ENCODE results near the gene GGN. TPM values are rescaled to one million over a fixed set of nuclear protein-coding genes. Genes with fewer than 3 reads are reported as not detected.
A peak's percentile ranks its signal among the peaks of the same experiment; 100 is the strongest.
"Not testable (repeated sequence)": the region's sequence is repeated elsewhere in the genome, so short reads cannot be mapped to it uniquely, and the experiment has no call there.

The GGN gene
- total RNA-seq, 1 donor from 2014 or later = 0.71 TPM

GRCh38 chr19:38422438-38422837 is 34.6 kb upstream of the GGN start:
- H3K36me3 Mint-ChIP-seq (ENCODE audit: low read depth) = peaks cover 5% of the 10 kb centered on the region
- peaks cover 25% of the 10 kb centered on the region for H3K4me1 Mint-ChIP-seq (ENCODE audit: low read depth)
- intact Hi-C loops (cut with micrococcal nuclease) = no loop called here
- no peak overlapping the region for H3K4me3 Mint-ChIP-seq (ENCODE audit: low read depth)
- H3K27ac Mint-ChIP-seq = no peak overlapping the region
- H3K9me3 Mint-ChIP-seq = no peaks in the 10 kb centered on the region
- DNase-seq (ENCODE audit: low spot score) = no peak
- no peaks in the 10 kb centered on the region for H3K27me3 Mint-ChIP-seq (ENCODE audit: low read depth)

GRCh38 chr19:38421856-38422255 is 34.0 kb upstream of the GGN start:
- intact Hi-C loops (cut with micrococcal nuclease) = no loop called here
- no peaks in the 10 kb centered on the region for H3K27me3 Mint-ChIP-seq (ENCODE audit: low read depth)
- H3K9me3 Mint-ChIP-seq = no peaks in the 10 kb centered on the region
- peaks cover 9% of the 10 kb centered on the region for H3K36me3 Mint-ChIP-seq (ENCODE audit: low read depth)
- H3K4me3 Mint-ChIP-seq (ENCODE audit: low read depth) = no peak overlapping the region
- no peak overlapping the region for H3K27ac Mint-ChIP-seq
- DNase-seq (ENCODE audit: low spot score) = no peak
- peaks cover 27% of the 10 kb centered on the region for H3K4me1 Mint-ChIP-seq (ENCODE audit: low read depth)

GRCh38 chr19:38420935-38421334 is 33.1 kb upstream of the GGN start:
- no peaks in the 10 kb centered on the region for H3K27me3 Mint-ChIP-seq (ENCODE audit: low read depth)
- intact Hi-C loops (cut with micrococcal nuclease) = no loop called here
- H3K4me3 Mint-ChIP-seq (ENCODE audit: low read depth) = no peak overlapping the region
- no peaks in the 10 kb centered on the region for H3K9me3 Mint-ChIP-seq
- no peak overlapping the region for H3K27ac Mint-ChIP-seq
- H3K36me3 Mint-ChIP-seq (ENCODE audit: low read depth) = peaks cover 9% of the 10 kb centered on the region
- H3K4me1 Mint-ChIP-seq (ENCODE audit: low read depth) = peaks cover 24% of the 10 kb centered on the region
- no peak for DNase-seq (ENCODE audit: low spot score)

- Mint-ChIP-seq H3K36me3 (ENCODE audit: low read depth) (peaks cover 9% of the 10 kb centered on the region), H3K9me3 (no peaks in the 10 kb centered on the region), H3K4me1 (ENCODE audit: low read depth) (peaks cover 22% of the 10 kb centered on the region), H3K4me3 (ENCODE audit: low read depth) (peak overlapping the region; percentile 73), H3K27me3 (ENCODE audit: low read depth) (no peaks in the 10 kb centered on the region), H3K27ac (peak overlapping the region; percentile 60)
- peak; percentile 67 for DNase-seq (ENCODE audit: low spot score)
- intact Hi-C loops (cut with micrococcal nuclease) = no loop called here
These were observed 30.0 kb upstream of the GGN start for GRCh38 chr19:38417544-38418506.

GRCh38 chr19:38417146-38417543 is 29.3 kb upstream of the GGN start:
- intact Hi-C loops (cut with micrococcal nuclease) = no loop called here
- Mint-ChIP-seq H3K9me3 (no peaks in the 10 kb centered on the region), H3K27ac (peak overlapping the region; percentile 60), H3K4me1 (ENCODE audit: low read depth) (peaks cover 22% of the 10 kb centered on the region), H3K4me3 (ENCODE audit: low read depth) (peak overlapping the region; percentile 73), H3K27me3 (ENCODE audit: low read depth) (no peaks in the 10 kb centered on the region), H3K36me3 (ENCODE audit: low read depth) (peaks cover 13% of the 10 kb centered on the region)
- no peak for DNase-seq (ENCODE audit: low spot score)

- no peak overlapping the region for H3K4me3 Mint-ChIP-seq (ENCODE audit: low read depth)
- H3K27ac Mint-ChIP-seq = no peak overlapping the region
- peaks cover 29% of the 10 kb centered on the region for H3K36me3 Mint-ChIP-seq (ENCODE audit: low read depth)
- H3K9me3 Mint-ChIP-seq = no peaks in the 10 kb centered on the region
- H3K27me3 Mint-ChIP-seq (ENCODE audit: low read depth) = no peaks in the 10 kb centered on the region
- intact Hi-C loops (cut with micrococcal nuclease) = no loop called here
- peaks cover 16% of the 10 kb centered on the region for H3K4me1 Mint-ChIP-seq (ENCODE audit: low read depth)
- DNase-seq (ENCODE audit: low spot score) = no peak
These were observed 25.6 kb upstream of the GGN start for GRCh38 chr19:38413416-38413815.

- Mint-ChIP-seq H3K4me3 (ENCODE audit: low read depth) (no peak overlapping the region), H3K27me3 (ENCODE audit: low read depth) (no peaks in the 10 kb centered on the region), H3K36me3 (ENCODE audit: low read depth) (peaks cover 31% of the 10 kb centered on the region), H3K4me1 (ENCODE audit: low read depth) (peaks cover 14% of the 10 kb centered on the region), H3K9me3 (no peaks in the 10 kb centered on the region), H3K27ac (no peak overlapping the region)
- intact Hi-C loops (cut with micrococcal nuclease) = no loop called here
- no peak for DNase-seq (ENCODE audit: low spot score)
These were observed 25.1 kb upstream of the GGN start for GRCh38 chr19:38412961-38413360.

- H3K27ac Mint-ChIP-seq = no peak overlapping the region
- H3K9me3 Mint-ChIP-seq = no peaks in the 10 kb centered on the region
- intact Hi-C loops (cut with micrococcal nuclease) = no loop called here
- peaks cover 34% of the 10 kb centered on the region for H3K36me3 Mint-ChIP-seq (ENCODE audit: low read depth)
- H3K4me3 Mint-ChIP-seq (ENCODE audit: low read depth) = no peak overlapping the region
- peaks cover 9% of the 10 kb centered on the region for H3K4me1 Mint-ChIP-seq (ENCODE audit: low read depth)
- H3K27me3 Mint-ChIP-seq (ENCODE audit: low read depth) = no peaks in the 10 kb centered on the region
- DNase-seq (ENCODE audit: low spot score) = no peak
These were observed 24.7 kb upstream of the GGN start for GRCh38 chr19:38412491-38412890.

- H3K9me3 Mint-ChIP-seq; intact Hi-C loops (cut with micrococcal nuclease): not testable (repeated sequence)
- peaks cover 34% of the 10 kb centered on the region for H3K36me3 Mint-ChIP-seq (ENCODE audit: low read depth)
These were observed 24.1 kb upstream of the GGN start for GRCh38 chr19:38411898-38412297.

GRCh38 chr19:38411041-38411712 is 23.3 kb upstream of the GGN start:
- intact Hi-C loops (cut with micrococcal nuclease) = no loop called here
- H3K4me1 Mint-ChIP-seq (ENCODE audit: low read depth) = no peaks in the 10 kb centered on the region
- peaks cover 37% of the 10 kb centered on the region for H3K36me3 Mint-ChIP-seq (ENCODE audit: low read depth)
- no peak for DNase-seq (ENCODE audit: low spot score)
- no peaks in the 10 kb centered on the region for H3K9me3 Mint-ChIP-seq
- H3K27ac Mint-ChIP-seq = no peak overlapping the region
- no peak overlapping the region for H3K4me3 Mint-ChIP-seq (ENCODE audit: low read depth)
- no peaks in the 10 kb centered on the region for H3K27me3 Mint-ChIP-seq (ENCODE audit: low read depth)

More at GRCh38 chr19:38411898-38412297, 24.1 kb upstream of the GGN start:
- H3K4me1 Mint-ChIP-seq (ENCODE audit: low read depth); H3K27ac Mint-ChIP-seq; H3K4me3 Mint-ChIP-seq (ENCODE audit: low read depth); DNase-seq (ENCODE audit: low spot score); H3K27me3 Mint-ChIP-seq (ENCODE audit: low read depth): not testable (repeated sequence)

GRCh38 chr19:38410407-38410806 is 22.6 kb upstream of the GGN start:
- H3K4me1 Mint-ChIP-seq (ENCODE audit: low read depth); H3K27me3 Mint-ChIP-seq (ENCODE audit: low read depth); H3K27ac Mint-ChIP-seq; H3K9me3 Mint-ChIP-seq; intact Hi-C loops (cut with micrococcal nuclease); H3K4me3 Mint-ChIP-seq (ENCODE audit: low read depth); DNase-seq (ENCODE audit: low spot score): not testable (repeated sequence)
- H3K36me3 Mint-ChIP-seq (ENCODE audit: low read depth) = peaks cover 39% of the 10 kb centered on the region

- no peaks in the 10 kb centered on the region for H3K27me3 Mint-ChIP-seq (ENCODE audit: low read depth)
- H3K27ac Mint-ChIP-seq = no peak overlapping the region
- H3K4me1 Mint-ChIP-seq (ENCODE audit: low read depth) = no peaks in the 10 kb centered on the region
- intact Hi-C loops (cut with micrococcal nuclease) = loop anchor here (10.0 kb wide), 1 partner anchor 105 kb away; no protein-coding TSS in a partner anchor
- H3K4me3 Mint-ChIP-seq (ENCODE audit: low read depth) = no peak overlapping the region
- peaks cover 42% of the 10 kb centered on the region for H3K36me3 Mint-ChIP-seq (ENCODE audit: low read depth)
- no peaks in the 10 kb centered on the region for H3K9me3 Mint-ChIP-seq
- DNase-seq (ENCODE audit: low spot score) = no peak
These were observed 21.8 kb upstream of the GGN start for GRCh38 chr19:38409631-38410133.

GRCh38 chr19:38405276-38405675 is 17.4 kb upstream of the GGN start:
- H3K27ac Mint-ChIP-seq = peak overlapping the region; percentile 50
- H3K36me3 Mint-ChIP-seq (ENCODE audit: low read depth) = peaks cover 35% of the 10 kb centered on the region
- H3K27me3 Mint-ChIP-seq (ENCODE audit: low read depth) = no peaks in the 10 kb centered on the region
- H3K4me1 Mint-ChIP-seq (ENCODE audit: low read depth) = peaks cover 6% of the 10 kb centered on the region
- peak overlapping the region; percentile 30 for H3K4me3 Mint-ChIP-seq (ENCODE audit: low read depth)
- intact Hi-C loops (cut with micrococcal nuclease) = loop anchor here (10.0 kb wide), 1 partner anchor 110 kb away; no protein-coding TSS in a partner anchor
- no peaks in the 10 kb centered on the region for H3K9me3 Mint-ChIP-seq
- no peak for DNase-seq (ENCODE audit: low spot score)

Measured in activated T-helper 2 cell treated with anti-CD3 and anti-CD28 coated beads, Interferon-gamma antibody, Interleukin-2, Interleukin-4, amounts not matched to agents 10 μg/mL and 5 μg/mL and 100 μg/mL, durations not matched to agents 14 hours and 24 hours and 36 hours (primary cell).